Esophagus muscularis mucosa (tissue), 3 donors: Measurements from ENCODE around the gene GALNT2.

Source experiments
- POLR2A ChIP-seq: fragments of 450-650 bp; IDR thresholded peaks from one replicate; pipeline ENCODE4 v1.6.1; 2017; ENCODE audit warnings: antibody characterized with exemption, moderate library complexity, mild to moderate bottlenecking, low read depth
- TF ChIP-seq, protein P1 (sequence below), 3 experiments: fragments of 200-600 bp in 2 of 3; fragments of 450-650 bp in 1 of 3; sonication (generic) in 2 of 3; IDR thresholded peaks; one replicate each; pipeline ENCODE4 v1.5.1; 2017 to 2019; ENCODE audit warnings: antibody characterized with exemption in 3 of 3, mild to moderate bottlenecking in 2 of 3, moderate library complexity in 1 of 3

DNA sequence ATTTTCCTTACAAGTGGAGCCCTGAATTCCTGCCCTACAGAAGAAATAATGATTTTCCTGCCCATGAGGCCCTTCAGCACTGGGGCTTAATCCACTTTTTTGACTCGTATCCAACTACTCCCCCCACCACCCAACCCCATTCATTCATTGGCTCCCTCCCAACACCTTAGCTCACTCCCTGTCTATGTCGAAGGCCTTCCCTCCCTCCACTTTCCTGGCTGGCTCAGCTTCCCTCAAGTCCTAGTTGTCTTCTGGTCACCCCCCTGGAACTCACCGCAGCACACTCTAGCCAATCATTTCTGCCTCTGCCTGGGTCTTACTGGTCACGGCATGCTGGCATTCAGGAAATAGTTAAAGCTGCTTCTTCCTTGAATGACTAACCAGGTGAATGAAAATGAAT lies 240.2 kb downstream of the GALNT2 start:
- TF ChIP-seq, protein P1, sequence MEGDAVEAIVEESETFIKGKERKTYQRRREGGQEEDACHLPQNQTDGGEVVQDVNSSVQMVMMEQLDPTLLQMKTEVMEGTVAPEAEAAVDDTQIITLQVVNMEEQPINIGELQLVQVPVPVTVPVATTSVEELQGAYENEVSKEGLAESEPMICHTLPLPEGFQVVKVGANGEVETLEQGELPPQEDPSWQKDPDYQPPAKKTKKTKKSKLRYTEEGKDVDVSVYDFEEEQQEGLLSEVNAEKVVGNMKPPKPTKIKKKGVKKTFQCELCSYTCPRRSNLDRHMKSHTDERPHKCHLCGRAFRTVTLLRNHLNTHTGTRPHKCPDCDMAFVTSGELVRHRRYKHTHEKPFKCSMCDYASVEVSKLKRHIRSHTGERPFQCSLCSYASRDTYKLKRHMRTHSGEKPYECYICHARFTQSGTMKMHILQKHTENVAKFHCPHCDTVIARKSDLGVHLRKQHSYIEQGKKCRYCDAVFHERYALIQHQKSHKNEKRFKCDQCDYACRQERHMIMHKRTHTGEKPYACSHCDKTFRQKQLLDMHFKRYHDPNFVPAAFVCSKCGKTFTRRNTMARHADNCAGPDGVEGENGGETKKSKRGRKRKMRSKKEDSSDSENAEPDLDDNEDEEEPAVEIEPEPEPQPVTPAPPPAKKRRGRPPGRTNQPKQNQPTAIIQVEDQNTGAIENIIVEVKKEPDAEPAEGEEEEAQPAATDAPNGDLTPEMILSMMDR (IDR thresholded peaks at IDR 0.05), result no peak
- no peak for TF ChIP-seq POLR2A
